ENCODE results near the gene SNTG2.

DNA sequence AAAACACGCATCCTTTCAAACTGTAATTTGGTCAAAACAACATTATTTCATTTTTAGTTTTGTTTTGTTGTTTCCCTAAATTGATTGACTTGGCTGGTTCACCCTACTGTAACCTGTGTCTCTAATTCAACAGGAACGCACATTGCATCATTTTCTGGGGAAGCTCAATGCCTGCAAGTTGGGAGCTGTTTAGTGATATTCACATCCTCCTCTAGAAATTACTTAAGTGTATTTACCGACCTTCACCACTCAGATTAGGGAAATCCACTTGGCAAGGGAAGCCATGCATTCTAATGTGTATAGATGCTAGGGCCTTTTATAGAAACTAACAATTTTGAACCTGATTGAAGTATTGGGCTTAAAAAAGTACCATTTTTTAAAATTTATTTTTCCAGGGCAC lies 455.3 kb downstream of the SNTG2 start:
- TF ChIP-seq, protein P1, sequence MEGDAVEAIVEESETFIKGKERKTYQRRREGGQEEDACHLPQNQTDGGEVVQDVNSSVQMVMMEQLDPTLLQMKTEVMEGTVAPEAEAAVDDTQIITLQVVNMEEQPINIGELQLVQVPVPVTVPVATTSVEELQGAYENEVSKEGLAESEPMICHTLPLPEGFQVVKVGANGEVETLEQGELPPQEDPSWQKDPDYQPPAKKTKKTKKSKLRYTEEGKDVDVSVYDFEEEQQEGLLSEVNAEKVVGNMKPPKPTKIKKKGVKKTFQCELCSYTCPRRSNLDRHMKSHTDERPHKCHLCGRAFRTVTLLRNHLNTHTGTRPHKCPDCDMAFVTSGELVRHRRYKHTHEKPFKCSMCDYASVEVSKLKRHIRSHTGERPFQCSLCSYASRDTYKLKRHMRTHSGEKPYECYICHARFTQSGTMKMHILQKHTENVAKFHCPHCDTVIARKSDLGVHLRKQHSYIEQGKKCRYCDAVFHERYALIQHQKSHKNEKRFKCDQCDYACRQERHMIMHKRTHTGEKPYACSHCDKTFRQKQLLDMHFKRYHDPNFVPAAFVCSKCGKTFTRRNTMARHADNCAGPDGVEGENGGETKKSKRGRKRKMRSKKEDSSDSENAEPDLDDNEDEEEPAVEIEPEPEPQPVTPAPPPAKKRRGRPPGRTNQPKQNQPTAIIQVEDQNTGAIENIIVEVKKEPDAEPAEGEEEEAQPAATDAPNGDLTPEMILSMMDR (IDR thresholded peaks at IDR 0.05) = no peak
- no peak for TF ChIP-seq POLR2A (IDR thresholded peaks at IDR 0.05)
